ENCODE measurements around the gene NINJ1. TPM values are rescaled to one million over a fixed set of nuclear protein-coding genes. Genes with fewer than 3 reads are reported as not detected.
A peak's percentile ranks its signal among the peaks of the same experiment; 100 is the strongest.

Gene NINJ1
- total RNA-seq, 1 donor from 2014 or later = 46.6 TPM

- no peak for DNase-seq
- TF ChIP-seq CTCF (IDR thresholded peaks at IDR 0.05) = no peak
- Histone ChIP-seq H3K4me1 (peaks cover 55% of the 10 kb centered on the region), H3K27ac (peak overlapping the region; percentile 98), H3K9me3 (no peaks in the 10 kb centered on the region), H3K36me3 (no peaks in the 10 kb centered on the region), H3K4me3 (peak overlapping the region; percentile 92), H3K27me3 (ENCODE audit: low read depth) (no peaks in the 10 kb centered on the region)
- ATAC-seq = no peak
- intact Hi-C loops (cut with DNase I) = no loop called here
Measured at GRCh38 chr9:93134740-93135444, 841 bp upstream of the NINJ1 start.

GRCh38 chr9:93133681-93134014, 403 bp downstream of the NINJ1 start:
- TF ChIP-seq CTCF (IDR thresholded peaks at IDR 0.05) = no peak
- H3K4me3 ChIP-seq = peak overlapping the region; percentile 92
- peak; percentile 76 to 78 for ATAC-seq
- no peaks in the 10 kb centered on the region for H3K27me3 ChIP-seq (ENCODE audit: low read depth)
- peaks cover 66% of the 10 kb centered on the region for H3K4me1 ChIP-seq
- DNase-seq = peak; percentile 85
- no peaks in the 10 kb centered on the region for H3K36me3 ChIP-seq
- H3K9me3 ChIP-seq = no peaks in the 10 kb centered on the region
- intact Hi-C loops (cut with DNase I) = no loop called here
- peak overlapping the region; percentile 98 for H3K27ac ChIP-seq

GRCh38 chr9:93132946-93133680, 938 bp downstream of the NINJ1 start:
- no peaks in the 10 kb centered on the region for H3K27me3 ChIP-seq (ENCODE audit: low read depth)
- H3K9me3 ChIP-seq = no peaks in the 10 kb centered on the region
- TF ChIP-seq CTCF (IDR thresholded peaks at IDR 0.05) = no peak
- H3K4me3 ChIP-seq = peak overlapping the region; percentile 92
- DNase-seq (no peak), ATAC-seq (peak; percentile 29 to 38)
- peak overlapping the region; percentile 98 for H3K27ac ChIP-seq
- H3K4me1 ChIP-seq = peaks cover 71% of the 10 kb centered on the region
- intact Hi-C loops (cut with DNase I) = no loop called here
- H3K36me3 ChIP-seq = no peaks in the 10 kb centered on the region

- H3K4me1 ChIP-seq = peaks cover 78% of the 10 kb centered on the region
- no peak for TF ChIP-seq CTCF (IDR thresholded peaks at IDR 0.05)
- no peaks in the 10 kb centered on the region for H3K9me3 ChIP-seq
- H3K27me3 ChIP-seq (ENCODE audit: low read depth) = no peaks in the 10 kb centered on the region
- DNase-seq (no peak), ATAC-seq (peak in 1 of 2 donors; percentile 8)
- H3K4me3 ChIP-seq = peak overlapping the region; percentile 92
- peak overlapping the region; percentile 98 for H3K27ac ChIP-seq
- no peaks in the 10 kb centered on the region for H3K36me3 ChIP-seq
- intact Hi-C loops (cut with DNase I) = no loop called here
Measured at GRCh38 chr9:93132287-93132927, 1.6 kb downstream of the NINJ1 start.

GRCh38 chr9:93131599-93132286, 2.3 kb downstream of the NINJ1 start:
- Histone ChIP-seq H3K27me3 (ENCODE audit: low read depth) (no peaks in the 10 kb centered on the region), H3K27ac (peak overlapping the region; percentile 98), H3K36me3 (no peaks in the 10 kb centered on the region), H3K4me1 (peaks cover 85% of the 10 kb centered on the region), H3K9me3 (no peaks in the 10 kb centered on the region), H3K4me3 (peak overlapping the region; percentile 92)
- no peak for TF ChIP-seq CTCF (IDR thresholded peaks at IDR 0.05)
- ATAC-seq = no peak
- intact Hi-C loops (cut with DNase I) = no loop called here
- DNase-seq = no peak
